ENCODE data around the gene CEP63. TPM values are rescaled to one million over a fixed set of nuclear protein-coding genes. Genes with fewer than 3 reads are reported as not detected.

Gene CEP63
- total RNA-seq, 1 experiment from 2014 or later = 19.1 TPM

DNA sequence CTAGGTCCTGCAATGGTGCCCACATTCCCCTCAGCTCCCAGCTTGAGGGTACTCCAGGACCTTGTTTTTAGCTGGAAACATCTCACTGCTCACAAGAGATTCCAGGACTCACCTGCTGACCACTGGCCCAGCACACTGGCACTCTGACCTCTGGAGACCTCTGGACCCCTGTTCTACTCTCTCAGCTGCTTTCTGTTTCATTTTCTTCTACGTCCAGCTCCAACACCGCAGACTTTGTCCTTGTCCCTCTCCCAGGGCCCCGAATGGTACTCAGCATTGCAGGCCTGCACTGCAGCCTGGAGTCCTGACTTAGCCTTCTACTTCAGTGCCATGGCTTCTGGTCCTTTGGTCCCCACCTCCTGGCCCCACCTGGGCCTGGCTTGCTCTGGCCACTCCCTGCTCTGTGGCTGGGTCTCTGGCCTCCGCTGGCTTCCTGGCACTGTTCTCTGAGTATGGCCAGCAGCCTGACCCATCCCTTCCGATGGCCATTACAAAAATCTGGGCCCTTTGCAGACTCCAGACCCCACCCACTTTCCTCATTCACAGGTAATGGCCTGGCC is 137.0 kb downstream of the CEP63 start:
- ATAC-seq (no peak), DNase-seq (ENCODE audit: low read depth, low spot score) (no peak)
- ChIA-PET POLR2A (no interaction called here), RAD21 (ENCODE audit: low non-redundant PET in 1 of 2, low total read pairs in 2 of 2, uncharacterized antibody in 2 of 2, unreplicated experiment in 2 of 2) (no interaction called here), CTCF (no interaction called here)
- Histone ChIP-seq H3K4me3 (replicated peaks in 1 of 2; ENCODE audit: low read depth in 1 of 2, low read length in 2 of 2) (no peak overlapping the region), H3K9me2 (ENCODE audit: insufficient read depth) (no peaks in the 10 kb centered on the region), H3K9ac (ENCODE audit: low read length) (no peak overlapping the region), H3K4me2 (ENCODE audit: low read length) (no peak overlapping the region), H3K27ac (ENCODE audit: low read depth, low read length) (no peak overlapping the region), H2AFZ (ENCODE audit: low read depth, low read length, poor library complexity, severe bottlenecking) (no peak overlapping the region), H3K27me3 (ENCODE audit: insufficient read depth, low read length) (no peaks in the 10 kb centered on the region), H3K36me3 (ENCODE audit: control insufficient read depth in 1 of 2, insufficient read depth in 2 of 2, low read length in 2 of 2) (no peaks in the 10 kb centered on the region), H3K4me1 (ENCODE audit: control insufficient read depth in 1 of 2, insufficient read depth in 2 of 2, low read length in 2 of 2) (peaks cover 0 to 3% of the 10 kb centered on the region in 2 experiments; a peak in 1 of 4 replicates), H4K20me1 (ENCODE audit: insufficient read depth) (no peaks in the 10 kb centered on the region), H3K79me2 (ENCODE audit: insufficient read depth, low read length) (no peaks in the 10 kb centered on the region), H3K9me3 (ENCODE audit: control insufficient read depth in 1 of 2, insufficient read depth in 1 of 2, low read depth in 1 of 2, low read length in 2 of 2) (no peaks in the 10 kb centered on the region)
- TF ChIP-seq SRF (IDR thresholded peaks at IDR 0.05; ENCODE audit: low read depth) (no peak), POLR2A (IDR thresholded peaks at IDR 0.05; ENCODE audit: borderline replicate concordance, extremely low read depth, insufficient read depth, insufficient read length) (no peak), SIN3A (IDR thresholded peaks at IDR 0.05; ENCODE audit: low read depth) (no peak), ZNF274 (IDR thresholded peaks at IDR 0.05; ENCODE audit: low read depth, low read length) (no peak), YY1 (IDR thresholded peaks at IDR 0.05; ENCODE audit: extremely low read depth, insufficient replicate concordance, low read depth, low read length) (no peak), SP1 (IDR thresholded peaks at IDR 0.05; ENCODE audit: low read depth) (no peak), CTCF (IDR thresholded peaks at IDR 0.05 in 2 of 3, conservative IDR thresholded peaks at IDR 0.05 in 1 of 3; ENCODE audit: borderline replicate concordance in 1 of 3, insufficient read depth in 1 of 3, low read depth in 2 of 3, low read length in 2 of 3) (no peak), ZBTB33 (IDR thresholded peaks at IDR 0.05; ENCODE audit: extremely low read depth, insufficient replicate concordance, low read length) (no peak), CEBPB (IDR thresholded peaks at IDR 0.05; ENCODE audit: low read depth) (no peak), TCF7L2 (IDR thresholded peaks at IDR 0.05; ENCODE audit: borderline replicate concordance, extremely low read depth, insufficient read depth, insufficient read length) (no peak), POLR2AphosphoS5 (IDR thresholded peaks at IDR 0.05; ENCODE audit: low read depth, low read length) (no peak), JUND (IDR thresholded peaks at IDR 0.05) (no peak), CBX3 (IDR thresholded peaks at IDR 0.05; ENCODE audit: low read depth) (no peak), EZH2phosphoT487 (IDR thresholded peaks at IDR 0.05; ENCODE audit: borderline replicate concordance) (no peak), REST (IDR thresholded peaks at IDR 0.05; ENCODE audit: low read depth) (no peak), EGR1 (IDR thresholded peaks at IDR 0.05; ENCODE audit: low read depth) (no peak), ELF1 (IDR thresholded peaks at IDR 0.05; ENCODE audit: borderline replicate concordance, low read depth) (no peak), RAD21 (IDR thresholded peaks at IDR 0.05; ENCODE audit: low read depth) (no peak), EZH2 (IDR thresholded peaks at IDR 0.05) (no peak)
- TF ChIP-seq, protein P1, sequence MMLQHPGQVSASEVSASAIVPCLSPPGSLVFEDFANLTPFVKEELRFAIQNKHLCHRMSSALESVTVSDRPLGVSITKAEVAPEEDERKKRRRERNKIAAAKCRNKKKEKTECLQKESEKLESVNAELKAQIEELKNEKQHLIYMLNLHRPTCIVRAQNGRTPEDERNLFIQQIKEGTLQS (IDR thresholded peaks at IDR 0.05) = no peak
- BruUV-seq (replicated peaks) = no TSS peak
- intact Hi-C loops (cut with micrococcal nuclease) = no loop called here

All from HCT116 (cell line).